ENCODE data around the gene RBM14.
"Not testable (repeated sequence)": the region's sequence is repeated elsewhere in the genome, so short reads cannot be mapped to it uniquely, and the experiment has no call there.

The RBM14 gene

DNA sequence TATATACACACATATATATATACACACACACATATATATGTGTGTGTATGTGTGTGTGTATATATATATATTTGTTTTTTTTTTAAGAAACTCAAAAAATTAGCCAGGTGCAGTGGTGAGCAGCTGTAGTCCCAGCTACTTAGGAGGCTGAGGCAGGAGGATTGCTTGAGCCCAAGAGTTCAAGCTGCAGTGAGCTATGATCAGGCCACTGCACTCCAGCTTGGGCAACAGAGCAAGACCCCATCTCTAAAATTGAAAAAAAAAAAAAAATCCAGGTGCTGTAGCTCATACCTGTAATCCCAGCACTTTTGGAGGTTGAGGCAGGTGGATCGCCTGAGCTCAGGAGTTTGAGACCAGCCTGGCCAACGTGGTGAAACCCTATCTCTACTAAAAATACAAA lies 27.1 kb upstream of the RBM14 start:
- H3K36me3 Mint-ChIP-seq (ENCODE audit: insufficient read depth): peaks cover 13% of the 10 kb centered on the region
- H3K9me3 Mint-ChIP-seq; DNase-seq (ENCODE audit: low spot score in 2 of 2); H3K27me3 Mint-ChIP-seq; H3K4me3 Mint-ChIP-seq; ATAC-seq (replicated peaks; ENCODE audit: extremely low read depth, poor library complexity, severe bottlenecking); H3K27ac Mint-ChIP-seq (ENCODE audit: low read depth): not testable (repeated sequence)
- peaks cover 19% of the 10 kb centered on the region for H3K4me1 Mint-ChIP-seq

DNA sequence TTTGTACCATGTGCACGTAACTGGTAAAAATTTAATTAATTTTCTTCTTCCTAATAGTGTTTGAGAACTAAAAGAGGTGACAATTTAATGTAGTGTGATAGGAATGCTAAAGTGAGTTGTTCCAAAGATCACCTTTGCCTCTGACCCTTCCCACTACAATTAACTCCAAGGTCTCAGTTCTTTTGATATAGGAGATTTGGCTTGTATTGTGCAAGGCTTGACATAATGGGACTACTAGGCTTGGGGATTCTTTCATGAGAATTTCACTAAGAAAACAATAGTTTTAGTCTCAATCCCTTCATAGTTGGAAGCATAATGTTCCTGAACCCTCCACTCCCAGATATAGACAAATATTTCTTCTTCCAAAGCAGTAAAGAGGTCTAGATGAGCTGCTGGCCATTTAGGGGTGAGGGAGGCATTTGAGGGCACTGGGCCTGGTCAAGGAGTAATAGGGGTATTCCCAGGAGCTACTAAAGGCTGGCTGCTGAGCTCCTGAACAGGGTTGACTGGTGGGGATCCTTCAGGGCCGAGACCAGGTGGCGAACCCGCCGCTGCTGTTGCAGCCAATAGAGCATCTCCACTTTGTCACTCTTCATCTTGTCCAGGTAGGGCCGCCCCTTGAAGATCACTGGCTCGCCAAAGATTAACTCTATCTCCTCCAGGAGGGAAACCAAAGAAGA lies 26.3 kb upstream of the RBM14 start:
- no peak overlapping the region for H3K27ac Mint-ChIP-seq (ENCODE audit: low read depth)
- H3K36me3 Mint-ChIP-seq (ENCODE audit: insufficient read depth): peaks cover 16% of the 10 kb centered on the region
- ATAC-seq (replicated peaks; ENCODE audit: extremely low read depth, poor library complexity, severe bottlenecking): no peak
- H3K4me3 Mint-ChIP-seq: no peak overlapping the region
- DNase-seq (ENCODE audit: low spot score in 2 of 2): no peak
- H3K27me3 Mint-ChIP-seq: no peaks in the 10 kb centered on the region
- peaks cover 26% of the 10 kb centered on the region for H3K4me1 Mint-ChIP-seq
- H3K9me3 Mint-ChIP-seq: no peaks in the 10 kb centered on the region

DNA sequence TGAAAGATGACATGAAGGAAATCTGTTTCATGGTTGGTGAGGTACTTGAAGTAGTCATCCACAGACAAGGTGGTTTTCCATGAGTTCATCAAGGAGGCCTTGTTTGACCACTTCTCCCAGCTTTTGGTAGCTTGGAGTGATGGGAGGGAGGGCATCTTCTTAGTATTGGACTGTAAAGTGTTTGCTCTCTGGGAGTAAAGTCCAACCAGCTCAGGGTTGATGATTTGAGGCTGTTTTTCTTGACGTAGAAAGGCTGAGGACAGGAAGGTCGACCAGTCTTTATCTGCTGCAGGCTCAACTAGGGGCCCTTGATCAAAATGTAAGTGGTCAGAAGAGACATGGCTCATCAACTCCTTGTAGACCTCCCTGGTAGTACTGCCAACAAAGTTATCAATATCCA lies 25.3 kb upstream of the RBM14 start:
- Mint-ChIP-seq H3K27ac (ENCODE audit: low read depth) (no peak overlapping the region), H3K4me3 (no peak overlapping the region), H3K27me3 (no peaks in the 10 kb centered on the region), H3K36me3 (ENCODE audit: insufficient read depth) (peaks cover 16% of the 10 kb centered on the region), H3K9me3 (no peaks in the 10 kb centered on the region), H3K4me1 (peaks cover 36% of the 10 kb centered on the region)
- ATAC-seq (replicated peaks; ENCODE audit: extremely low read depth, poor library complexity, severe bottlenecking) (no peak), DNase-seq (ENCODE audit: low spot score in 2 of 2) (no peak)

DNA sequence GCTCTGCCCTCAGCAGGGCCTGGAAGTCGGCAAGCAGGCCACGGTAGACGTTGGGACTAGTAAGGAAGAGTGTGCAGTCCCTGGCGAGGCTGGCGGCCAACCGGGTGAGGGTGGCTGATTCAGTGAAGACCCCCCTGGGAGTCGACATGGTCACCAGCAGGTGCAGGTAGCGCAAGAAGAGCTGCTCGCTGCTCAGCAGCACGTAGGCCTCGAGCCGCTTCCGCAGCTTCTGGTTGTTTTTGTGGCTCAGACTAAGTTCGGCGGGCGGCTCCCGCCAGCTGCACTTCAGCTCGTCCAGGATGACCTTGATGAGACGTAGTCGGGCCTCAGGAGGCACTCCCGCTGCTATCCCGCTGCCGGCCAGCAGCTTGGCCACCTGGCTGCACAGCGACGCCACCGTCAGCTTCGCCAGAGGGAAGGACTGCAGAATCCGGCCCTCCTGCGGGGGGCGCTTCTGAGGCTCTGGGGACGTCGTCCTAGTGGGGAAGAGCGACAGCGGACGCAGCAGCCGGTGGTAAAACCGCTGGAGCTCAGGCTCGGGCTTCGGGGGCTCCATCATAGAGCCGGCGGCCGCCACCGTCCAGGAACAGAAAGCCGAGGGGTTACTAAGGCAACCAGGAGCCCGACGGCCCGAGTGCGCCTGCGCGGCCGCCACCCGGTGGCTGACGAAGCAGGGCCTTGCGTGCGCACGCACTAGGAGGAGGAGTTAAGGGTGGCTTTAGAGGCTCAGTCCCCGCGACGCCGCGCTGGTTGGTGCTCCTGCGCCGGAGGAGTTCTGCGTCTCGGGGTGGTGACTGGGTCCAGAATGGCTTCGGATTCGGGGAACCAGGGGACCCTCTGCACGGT lies 23.8 kb upstream of the RBM14 start, which contains the start of the genes CCDC87 and CCS:
CCDC87 (minus strand) TSS at position 607 of the 846 bp plus-strand sequence; CDS start at position 559, 48 bp downstream.
CCS (plus strand) TSS at position 729 of the 846 bp plus-strand sequence; CDS start at position 806, 77 bp downstream.
- DNase-seq (ENCODE audit: low spot score in 2 of 2) (peak; percentile 94 to 96), ATAC-seq (replicated peaks; ENCODE audit: extremely low read depth, poor library complexity, severe bottlenecking) (peak; percentile 94)
- Mint-ChIP-seq H3K27ac (ENCODE audit: low read depth) (peak within 1 kb of the TSS; percentile 99), H3K27me3 (no peaks in the 10 kb centered on the region), H3K4me1 (peaks cover 36% of the 10 kb centered on the region), H3K4me3 (peak within 1 kb of the TSS; percentile 100), H3K9me3 (no peaks in the 10 kb centered on the region), H3K36me3 (ENCODE audit: insufficient read depth) (peaks cover 17% of the 10 kb centered on the region)

GRCh38 chr11:66593303-66593635 lies 23.2 kb upstream of the RBM14 start:
- Mint-ChIP-seq H3K27me3 (no peaks in the 10 kb centered on the region), H3K27ac (ENCODE audit: low read depth) (peak overlapping the region; percentile 99), H3K4me3 (peak overlapping the region; percentile 100), H3K36me3 (ENCODE audit: insufficient read depth) (peaks cover 17% of the 10 kb centered on the region), H3K4me1 (peaks cover 36% of the 10 kb centered on the region), H3K9me3 (no peaks in the 10 kb centered on the region)
- DNase-seq (ENCODE audit: low spot score in 2 of 2) (no peak), ATAC-seq (replicated peaks; ENCODE audit: extremely low read depth, poor library complexity, severe bottlenecking) (no peak)

GRCh38 chr11:66593650-66594049 lies 22.8 kb upstream of the RBM14 start:
- Mint-ChIP-seq H3K4me1 (peaks cover 36% of the 10 kb centered on the region), H3K36me3 (ENCODE audit: insufficient read depth) (peaks cover 17% of the 10 kb centered on the region), H3K4me3 (peak overlapping the region; percentile 100), H3K27ac (ENCODE audit: low read depth) (peak overlapping the region; percentile 99), H3K27me3 (no peaks in the 10 kb centered on the region), H3K9me3 (no peaks in the 10 kb centered on the region)
- DNase-seq (ENCODE audit: low spot score in 2 of 2): no peak
- ATAC-seq (replicated peaks; ENCODE audit: extremely low read depth, poor library complexity, severe bottlenecking): no peak

DNA sequence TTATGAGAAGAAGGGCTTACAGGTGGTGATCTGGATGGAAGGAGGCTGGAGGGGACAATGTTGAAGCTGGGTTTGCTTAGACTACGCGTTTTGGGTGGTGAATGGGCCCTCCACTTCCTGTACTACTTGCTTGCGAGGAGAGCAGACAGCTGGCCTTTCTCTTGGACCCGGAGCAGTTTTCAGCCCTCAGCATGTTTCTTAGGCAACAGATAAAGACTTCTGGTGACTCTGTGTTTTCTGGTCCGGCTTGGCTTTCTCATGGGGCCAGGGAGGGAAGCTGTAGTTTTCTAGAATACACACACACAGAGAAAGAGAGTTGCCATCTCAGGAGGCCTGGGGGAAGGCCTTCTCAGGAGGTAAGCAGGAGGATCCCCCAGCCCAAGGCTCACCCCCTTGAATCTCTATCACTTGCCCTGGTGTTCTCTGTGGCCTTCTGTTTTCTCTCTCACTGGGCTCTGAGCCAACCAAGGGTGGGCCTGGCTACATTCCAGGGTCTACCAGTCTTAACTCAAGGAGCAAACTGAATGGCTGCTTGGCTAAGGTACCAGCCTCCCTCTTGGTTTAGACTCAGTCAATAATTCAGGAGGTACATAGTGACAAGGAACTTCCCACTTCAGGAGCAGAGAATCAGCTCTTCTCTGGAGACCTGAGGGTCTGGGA lies 21.1 kb upstream of the RBM14 start:
- H3K4me1 Mint-ChIP-seq: peaks cover 36% of the 10 kb centered on the region

DNA sequence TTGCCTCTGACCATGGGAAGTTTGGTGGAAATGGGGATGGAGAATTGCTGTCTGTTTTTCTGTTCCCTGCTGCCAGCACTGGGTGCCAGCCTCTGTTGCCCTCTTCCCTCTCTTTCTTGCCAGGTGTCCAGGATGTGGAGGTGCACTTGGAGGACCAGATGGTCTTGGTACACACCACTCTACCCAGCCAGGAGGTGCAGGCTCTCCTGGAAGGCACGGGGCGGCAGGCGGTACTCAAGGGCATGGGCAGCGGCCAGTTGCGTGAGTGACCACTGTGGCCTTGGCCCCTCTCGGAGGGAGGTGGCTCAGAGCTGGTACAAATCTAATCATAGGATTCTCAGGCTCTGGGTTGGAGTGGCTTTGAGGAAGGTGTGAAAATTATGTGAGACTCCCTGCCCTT lies 17.4 kb upstream of the RBM14 start:
- Mint-ChIP-seq H3K36me3 (ENCODE audit: insufficient read depth) (peaks cover 9% of the 10 kb centered on the region), H3K4me1 (peaks cover 17% of the 10 kb centered on the region)
- no peak for ATAC-seq (replicated peaks; ENCODE audit: extremely low read depth, poor library complexity, severe bottlenecking)

More for the DNA sequence above, 21.1 kb upstream of the RBM14 start:
- peaks cover 19% of the 10 kb centered on the region for H3K36me3 Mint-ChIP-seq (ENCODE audit: insufficient read depth)
- ATAC-seq (replicated peaks; ENCODE audit: extremely low read depth, poor library complexity, severe bottlenecking): no peak
- peak overlapping the region; percentile 46 for H3K4me3 Mint-ChIP-seq
- H3K27ac Mint-ChIP-seq (ENCODE audit: low read depth): peak overlapping the region; percentile 75
- H3K9me3 Mint-ChIP-seq: no peaks in the 10 kb centered on the region
- H3K27me3 Mint-ChIP-seq: no peaks in the 10 kb centered on the region
- DNase-seq (ENCODE audit: low spot score in 2 of 2): no peak

GRCh38 chr11:66600219-66600618 lies 16.2 kb upstream of the RBM14 start:
- H3K27me3 Mint-ChIP-seq: no peaks in the 10 kb centered on the region
- peaks cover 10% of the 10 kb centered on the region for H3K36me3 Mint-ChIP-seq (ENCODE audit: insufficient read depth)
- peaks cover 9% of the 10 kb centered on the region for H3K4me1 Mint-ChIP-seq
- no peak overlapping the region for H3K4me3 Mint-ChIP-seq
- ATAC-seq (replicated peaks; ENCODE audit: extremely low read depth, poor library complexity, severe bottlenecking) (no peak), DNase-seq (ENCODE audit: low spot score in 2 of 2) (no peak)
- H3K27ac Mint-ChIP-seq (ENCODE audit: low read depth): peak overlapping the region; percentile 46
- no peaks in the 10 kb centered on the region for H3K9me3 Mint-ChIP-seq

More for the DNA sequence above, 17.4 kb upstream of the RBM14 start:
- Mint-ChIP-seq H3K9me3 (no peaks in the 10 kb centered on the region), H3K27ac (ENCODE audit: low read depth) (no peak overlapping the region), H3K4me3 (no peak overlapping the region), H3K27me3 (no peaks in the 10 kb centered on the region)
- DNase-seq (ENCODE audit: low spot score in 2 of 2): no peak

DNA sequence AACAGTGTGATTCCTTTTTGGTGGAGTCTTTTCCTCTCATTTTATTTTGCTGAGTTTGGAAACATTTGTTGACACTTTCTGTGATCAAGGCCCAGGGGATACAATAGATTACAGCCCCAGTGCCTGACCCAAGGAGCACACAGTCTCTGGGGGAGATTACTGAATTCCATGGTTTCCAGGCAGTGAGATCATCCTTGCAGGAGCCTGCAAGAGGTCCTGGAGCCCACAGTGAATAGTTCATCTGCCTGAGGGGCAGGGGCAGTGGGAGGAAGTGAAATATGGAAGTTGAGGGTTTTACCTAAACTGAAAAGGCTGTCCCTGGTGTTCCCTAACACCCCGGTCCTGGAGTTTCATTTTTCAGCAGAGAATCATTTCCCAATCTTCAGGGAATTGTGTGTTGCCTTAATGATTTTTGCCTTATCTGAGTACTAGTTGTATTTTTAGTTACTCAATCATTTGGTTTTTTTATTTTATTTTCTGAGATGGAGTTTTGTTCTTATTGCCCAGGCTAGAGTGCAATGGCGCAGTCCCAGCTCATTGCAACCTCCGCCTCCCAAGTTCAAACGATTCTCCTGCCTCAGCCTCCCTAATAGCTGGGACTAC lies 15.7 kb upstream of the RBM14 start:
- H3K4me3 Mint-ChIP-seq: no peak overlapping the region
- ATAC-seq (replicated peaks; ENCODE audit: extremely low read depth, poor library complexity, severe bottlenecking) (no peak), DNase-seq (ENCODE audit: low spot score in 2 of 2) (no peak)
- H3K9me3 Mint-ChIP-seq: no peaks in the 10 kb centered on the region
- H3K36me3 Mint-ChIP-seq (ENCODE audit: insufficient read depth): peaks cover 11% of the 10 kb centered on the region
- H3K27ac Mint-ChIP-seq (ENCODE audit: low read depth): peak overlapping the region; percentile 46
- no peaks in the 10 kb centered on the region for H3K27me3 Mint-ChIP-seq
- H3K4me1 Mint-ChIP-seq: peaks cover 4% of the 10 kb centered on the region

DNA sequence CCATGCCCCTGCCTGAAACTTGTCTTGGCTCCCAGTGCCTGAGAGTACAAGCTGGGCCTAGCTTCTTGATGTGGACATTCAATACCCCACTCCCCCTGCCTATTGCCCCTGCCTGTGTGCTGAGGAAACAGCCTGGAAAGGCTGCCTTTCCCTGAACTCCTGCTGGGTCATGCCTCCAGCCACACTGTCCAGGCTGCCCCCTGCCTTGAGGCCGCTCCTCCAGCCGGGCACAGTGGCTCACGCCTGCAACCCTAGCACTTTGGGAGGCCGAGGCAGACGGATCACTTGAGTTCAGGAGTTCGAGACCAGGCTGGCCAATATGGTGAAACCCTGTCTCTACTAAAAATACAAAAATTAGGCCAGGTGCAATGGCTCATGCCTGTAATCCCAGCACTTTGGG lies 13.4 kb upstream of the RBM14 start:
- DNase-seq (ENCODE audit: low spot score in 2 of 2) (no peak), ATAC-seq (replicated peaks; ENCODE audit: extremely low read depth, poor library complexity, severe bottlenecking) (no peak)
- H3K36me3 Mint-ChIP-seq (ENCODE audit: insufficient read depth): peaks cover 14% of the 10 kb centered on the region
- no peak overlapping the region for H3K27ac Mint-ChIP-seq (ENCODE audit: low read depth)
- H3K9me3 Mint-ChIP-seq: no peaks in the 10 kb centered on the region
- no peaks in the 10 kb centered on the region for H3K4me1 Mint-ChIP-seq
- H3K27me3 Mint-ChIP-seq: no peaks in the 10 kb centered on the region
- H3K4me3 Mint-ChIP-seq: no peak overlapping the region

DNA sequence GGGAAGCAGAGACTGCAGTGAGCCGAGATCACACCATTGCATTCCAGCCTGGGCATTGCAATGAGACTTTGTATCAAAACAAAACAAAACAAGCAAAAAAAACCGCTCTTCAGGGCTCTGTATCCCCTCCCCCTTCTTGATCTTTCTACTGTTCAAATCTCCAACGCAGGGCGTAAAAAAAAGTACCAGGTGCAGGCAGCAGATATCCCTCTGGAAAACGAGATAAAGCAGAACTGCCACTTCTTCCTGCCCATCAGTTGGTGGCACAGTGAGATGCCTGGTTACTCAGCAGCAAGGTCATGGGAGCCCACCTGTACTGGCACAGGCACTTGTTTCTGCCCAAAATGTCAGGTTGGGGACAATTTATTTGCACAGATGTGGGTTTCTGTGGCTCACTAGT lies 12.3 kb upstream of the RBM14 start:
- DNase-seq (ENCODE audit: low spot score in 2 of 2) (no peak), ATAC-seq (replicated peaks; ENCODE audit: extremely low read depth, poor library complexity, severe bottlenecking) (no peak)
- Mint-ChIP-seq H3K9me3 (no peaks in the 10 kb centered on the region), H3K4me3 (no peak overlapping the region), H3K27ac (ENCODE audit: low read depth) (no peak overlapping the region), H3K36me3 (ENCODE audit: insufficient read depth) (peaks cover 14% of the 10 kb centered on the region), H3K4me1 (no peaks in the 10 kb centered on the region), H3K27me3 (no peaks in the 10 kb centered on the region)

Measured in central memory CD8-positive, alpha-beta T cell (primary cell).